ENCODE data around the gene RAD51B. TPM values are rescaled to one million over a fixed set of nuclear protein-coding genes. Genes with fewer than 3 reads are reported as not detected.
A peak's percentile ranks its signal among the peaks of the same experiment; 100 is the strongest.

Gene RAD51B
- total RNA-seq, 1 experiment from 2014 or later = 8.5 TPM

DNA sequence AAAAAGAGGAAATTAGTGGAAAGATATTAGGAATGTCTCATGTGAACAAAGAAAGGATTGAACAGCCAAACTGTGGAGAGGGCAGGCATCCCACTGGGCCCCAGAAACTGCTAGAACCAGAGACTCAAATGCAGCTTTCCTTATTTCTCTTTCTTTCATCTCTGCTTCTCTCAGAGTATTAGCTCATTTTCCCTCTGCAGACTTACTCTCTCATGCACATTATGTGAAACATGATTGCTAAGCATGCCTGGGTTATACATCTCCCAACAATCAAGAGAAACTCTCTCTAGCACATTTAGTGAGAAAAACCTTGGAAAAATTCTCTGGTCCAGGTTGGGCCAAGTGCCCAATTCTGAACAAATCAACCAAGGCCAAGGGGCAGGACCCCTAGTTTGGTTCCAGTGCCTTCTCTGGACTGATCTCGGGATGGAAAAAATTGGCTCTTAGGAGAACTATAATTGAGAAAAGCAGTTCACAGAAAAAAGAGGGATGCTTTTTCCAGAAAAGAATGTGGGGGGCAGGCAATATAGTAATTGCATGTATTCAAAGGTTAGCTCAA, 313.1 kb downstream of the RAD51B start:
- in situ Hi-C loops (cut with HindIII; ENCODE audit: low pct_unique_long_range_greater_than_20kb, low sequenced_read_pairs) = no loop called here
- no peaks in the 10 kb centered on the region for H3K9me3 ChIP-seq (ENCODE audit: control insufficient read depth, insufficient read depth, low read depth, low read length)
- TF ChIP-seq POLR2AphosphoS5 (IDR thresholded peaks at IDR 0.05; ENCODE audit: low read depth, low read length) = no peak
- no peak for TF ChIP-seq SIN3A (IDR thresholded peaks at IDR 0.05; ENCODE audit: borderline replicate concordance, insufficient read depth, low read depth, low read length)
- TF ChIP-seq, protein P1, sequence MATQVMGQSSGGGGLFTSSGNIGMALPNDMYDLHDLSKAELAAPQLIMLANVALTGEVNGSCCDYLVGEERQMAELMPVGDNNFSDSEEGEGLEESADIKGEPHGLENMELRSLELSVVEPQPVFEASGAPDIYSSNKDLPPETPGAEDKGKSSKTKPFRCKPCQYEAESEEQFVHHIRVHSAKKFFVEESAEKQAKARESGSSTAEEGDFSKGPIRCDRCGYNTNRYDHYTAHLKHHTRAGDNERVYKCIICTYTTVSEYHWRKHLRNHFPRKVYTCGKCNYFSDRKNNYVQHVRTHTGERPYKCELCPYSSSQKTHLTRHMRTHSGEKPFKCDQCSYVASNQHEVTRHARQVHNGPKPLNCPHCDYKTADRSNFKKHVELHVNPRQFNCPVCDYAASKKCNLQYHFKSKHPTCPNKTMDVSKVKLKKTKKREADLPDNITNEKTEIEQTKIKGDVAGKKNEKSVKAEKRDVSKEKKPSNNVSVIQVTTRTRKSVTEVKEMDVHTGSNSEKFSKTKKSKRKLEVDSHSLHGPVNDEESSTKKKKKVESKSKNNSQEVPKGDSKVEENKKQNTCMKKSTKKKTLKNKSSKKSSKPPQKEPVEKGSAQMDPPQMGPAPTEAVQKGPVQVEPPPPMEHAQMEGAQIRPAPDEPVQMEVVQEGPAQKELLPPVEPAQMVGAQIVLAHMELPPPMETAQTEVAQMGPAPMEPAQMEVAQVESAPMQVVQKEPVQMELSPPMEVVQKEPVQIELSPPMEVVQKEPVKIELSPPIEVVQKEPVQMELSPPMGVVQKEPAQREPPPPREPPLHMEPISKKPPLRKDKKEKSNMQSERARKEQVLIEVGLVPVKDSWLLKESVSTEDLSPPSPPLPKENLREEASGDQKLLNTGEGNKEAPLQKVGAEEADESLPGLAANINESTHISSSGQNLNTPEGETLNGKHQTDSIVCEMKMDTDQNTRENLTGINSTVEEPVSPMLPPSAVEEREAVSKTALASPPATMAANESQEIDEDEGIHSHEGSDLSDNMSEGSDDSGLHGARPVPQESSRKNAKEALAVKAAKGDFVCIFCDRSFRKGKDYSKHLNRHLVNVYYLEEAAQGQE (IDR thresholded peaks at IDR 0.05; ENCODE audit: insufficient read depth in 1 of 2, low read depth in 2 of 2, low read length in 1 of 2) = no peak
- TF ChIP-seq, protein P2, sequence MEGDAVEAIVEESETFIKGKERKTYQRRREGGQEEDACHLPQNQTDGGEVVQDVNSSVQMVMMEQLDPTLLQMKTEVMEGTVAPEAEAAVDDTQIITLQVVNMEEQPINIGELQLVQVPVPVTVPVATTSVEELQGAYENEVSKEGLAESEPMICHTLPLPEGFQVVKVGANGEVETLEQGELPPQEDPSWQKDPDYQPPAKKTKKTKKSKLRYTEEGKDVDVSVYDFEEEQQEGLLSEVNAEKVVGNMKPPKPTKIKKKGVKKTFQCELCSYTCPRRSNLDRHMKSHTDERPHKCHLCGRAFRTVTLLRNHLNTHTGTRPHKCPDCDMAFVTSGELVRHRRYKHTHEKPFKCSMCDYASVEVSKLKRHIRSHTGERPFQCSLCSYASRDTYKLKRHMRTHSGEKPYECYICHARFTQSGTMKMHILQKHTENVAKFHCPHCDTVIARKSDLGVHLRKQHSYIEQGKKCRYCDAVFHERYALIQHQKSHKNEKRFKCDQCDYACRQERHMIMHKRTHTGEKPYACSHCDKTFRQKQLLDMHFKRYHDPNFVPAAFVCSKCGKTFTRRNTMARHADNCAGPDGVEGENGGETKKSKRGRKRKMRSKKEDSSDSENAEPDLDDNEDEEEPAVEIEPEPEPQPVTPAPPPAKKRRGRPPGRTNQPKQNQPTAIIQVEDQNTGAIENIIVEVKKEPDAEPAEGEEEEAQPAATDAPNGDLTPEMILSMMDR (IDR thresholded peaks at IDR 0.05) = no peak
- no peak for TF ChIP-seq TCF7L2 (IDR thresholded peaks at IDR 0.05; ENCODE audit: low read depth, low read length)
- CTCF ChIA-PET = interaction anchor here (0.6 kb wide), 1 partner anchor 63 kb away, joined by 7 read pairs; no protein-coding TSS in a partner anchor
- peaks cover 2% of the 10 kb centered on the region for H3K4me1 ChIP-seq (ENCODE audit: control insufficient read depth, insufficient read depth, low read length)
- no peak overlapping the region for H3K4me3 ChIP-seq (ENCODE audit: low read depth in 2 of 2, low read length in 2 of 2)
- H3K36me3 ChIP-seq (ENCODE audit: control insufficient read depth, insufficient read depth, low read length) = no peaks in the 10 kb centered on the region
- BruUV-seq (replicated peaks) = no TSS peak
- DNase-seq (ENCODE audit: low read depth, low spot score) (no peak), ATAC-seq (no peak)
- peak overlapping the region; percentile 39; the same call in 1 of the 2 replicates for H3K27ac ChIP-seq (ENCODE audit: low read length)
- intact Hi-C loops (cut with micrococcal nuclease; ENCODE audit: unreplicated experiment) = no loop called here
- POLR2A ChIA-PET = no interaction called here
- no peaks in the 10 kb centered on the region for H3K27me3 ChIP-seq (ENCODE audit: control insufficient read depth, insufficient read depth, low read length)

DNA sequence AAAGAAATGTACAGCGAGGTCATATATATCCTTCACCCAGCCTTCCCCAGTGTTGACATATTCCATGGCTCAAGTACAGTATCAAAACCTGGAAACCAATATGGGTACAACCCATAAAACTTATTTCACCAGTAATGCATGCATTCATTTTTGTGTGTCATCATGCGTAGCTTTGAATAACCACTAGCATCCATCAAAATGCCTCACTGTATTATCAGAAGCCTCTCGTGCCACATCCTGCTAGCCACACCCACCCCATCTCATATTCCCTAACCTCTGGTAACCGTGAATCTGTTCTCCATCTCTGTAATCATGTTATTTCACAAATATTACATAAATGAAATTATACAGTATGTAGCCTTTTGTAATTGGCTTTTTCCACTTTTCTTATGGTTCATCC, 314.3 kb downstream of the RAD51B start:
- no peak for DNase-seq (ENCODE audit: low read depth, low spot score)
- H3K4me3 ChIP-seq (ENCODE audit: low read depth in 2 of 2, low read length in 2 of 2) = no peak overlapping the region
- CTCF ChIA-PET = no interaction called here
- TF ChIP-seq, protein P2 (IDR thresholded peaks at IDR 0.05) = no peak
- TF ChIP-seq POLR2AphosphoS5 (IDR thresholded peaks at IDR 0.05; ENCODE audit: low read depth, low read length) (no peak), SIN3A (IDR thresholded peaks at IDR 0.05; ENCODE audit: borderline replicate concordance, insufficient read depth, low read depth, low read length) (no peak), TCF7L2 (IDR thresholded peaks at IDR 0.05; ENCODE audit: low read depth, low read length) (no peak)
- TF ChIP-seq, protein P1 (IDR thresholded peaks at IDR 0.05; ENCODE audit: insufficient read depth in 1 of 2, low read depth in 2 of 2, low read length in 1 of 2) = no peak
- intact Hi-C loops (cut with micrococcal nuclease; ENCODE audit: unreplicated experiment) = no loop called here
- no peaks in the 10 kb centered on the region for H3K27me3 ChIP-seq (ENCODE audit: control insufficient read depth, insufficient read depth, low read length)
- POLR2A ChIA-PET = no interaction called here
- no peaks in the 10 kb centered on the region for H3K9me3 ChIP-seq (ENCODE audit: control insufficient read depth, insufficient read depth, low read depth, low read length)
- ATAC-seq = no peak
- BruUV-seq (replicated peaks) = no TSS peak
- in situ Hi-C loops (cut with HindIII; ENCODE audit: low pct_unique_long_range_greater_than_20kb, low sequenced_read_pairs) = no loop called here
- H3K27ac ChIP-seq (ENCODE audit: low read length) = peak overlapping the region; percentile 18; the same call in 1 of the 2 replicates
- H3K4me1 ChIP-seq (ENCODE audit: control insufficient read depth, insufficient read depth, low read length) = peaks cover 8% of the 10 kb centered on the region
- no peaks in the 10 kb centered on the region for H3K36me3 ChIP-seq (ENCODE audit: control insufficient read depth, insufficient read depth, low read length)
